MG63 (cell line): ENCODE data around the gene PAX3. TPM values are rescaled to one million over a fixed set of nuclear protein-coding genes. Genes with fewer than 3 reads are reported as not detected.

ENCODE experiments used
- DNase-seq: peaks from one replicate; pipeline ENCODE4 v3.0.0-alpha.2; 2020
- H3K27me3 ChIP-seq: fragments of 250-450 bp; sonication (Bioruptor Pico); 2 replicates; pipeline ENCODE4 v1.5.1; 2020; ENCODE audit warnings: mild to moderate bottlenecking, moderate library complexity
- H3K36me3 ChIP-seq: fragments of 250-450 bp; sonication (Bioruptor Pico); 2 replicates; pipeline ENCODE4 v1.5.1; 2020; ENCODE audit warnings: mild to moderate bottlenecking, moderate library complexity
- H3K4me3 ChIP-seq: fragments of 250-450 bp; sonication (Bioruptor Pico); 2 replicates; pipeline ENCODE4 v1.5.1; 2020; ENCODE audit warnings: mild to moderate bottlenecking, moderate library complexity
- H3K9me3 ChIP-seq: fragments of 250-450 bp; sonication (Bioruptor Pico); 2 replicates; pipeline ENCODE4 v1.5.1; 2020; ENCODE audit warnings: mild to moderate bottlenecking, moderate library complexity
- total RNA-seq: library from RNA; depleted of rRNA; stranded (reverse); fragments of >200 nt; shearing (Covaris generic); gene quantifications from 2 replicates; pipeline ENCODE4 v1.2.3, GENCODE V29; 2014; ENCODE audit warnings: low replicate concordance

PAX3 gene
- total RNA-seq, 1 experiment from 2014 or later: 9.4 TPM

DNA sequence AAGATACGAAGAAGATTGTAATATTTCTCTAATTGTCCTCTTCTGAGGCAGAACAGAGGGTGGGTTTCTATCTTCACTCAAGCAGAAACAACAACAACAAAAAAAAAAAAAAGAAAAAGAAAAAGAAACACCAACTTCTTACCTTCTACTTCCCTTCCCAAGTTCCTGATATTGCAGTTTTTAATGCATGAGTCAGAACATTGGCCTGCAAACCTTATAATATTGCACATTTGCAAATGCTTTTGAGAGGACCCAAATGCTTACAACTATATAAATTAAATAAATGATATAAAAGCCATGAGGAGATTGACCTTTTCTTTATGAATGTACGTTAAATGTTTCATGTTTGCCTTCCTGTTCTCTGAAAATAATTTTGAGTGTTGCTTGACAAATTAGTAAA lies 37.3 kb downstream of the PAX3 start:
- H3K9me3 ChIP-seq: no peaks in the 10 kb centered on the region
- no peak for DNase-seq
- no peaks in the 10 kb centered on the region for H3K27me3 ChIP-seq
- H3K4me3 ChIP-seq: no peak overlapping the region
- H3K36me3 ChIP-seq: peaks cover 5% of the 10 kb centered on the region

DNA sequence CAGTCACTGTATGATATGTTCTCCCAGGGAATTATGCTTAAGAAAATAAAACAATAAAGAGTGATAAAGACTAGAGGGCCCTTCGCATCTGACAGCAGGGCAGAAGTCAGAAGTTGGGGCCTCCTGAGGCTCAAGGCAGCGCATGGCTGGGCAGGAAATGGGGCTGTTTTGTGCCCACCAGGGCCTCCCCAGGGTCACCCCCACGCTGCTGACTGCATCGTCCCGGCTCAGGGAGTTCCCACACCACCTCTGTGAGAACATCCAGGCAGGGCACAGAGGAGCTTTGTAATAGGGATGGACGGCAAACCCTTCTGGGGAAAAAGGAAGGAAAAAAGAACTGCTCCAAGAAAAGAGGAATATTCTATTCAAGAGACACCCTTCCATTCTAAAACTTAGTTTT lies 41.2 kb downstream of the PAX3 start:
- no peak for DNase-seq
- Histone ChIP-seq H3K36me3 (no peaks in the 10 kb centered on the region; the same call in 1 of the 2 replicates), H3K4me3 (no peak overlapping the region), H3K9me3 (no peaks in the 10 kb centered on the region), H3K27me3 (no peaks in the 10 kb centered on the region)

DNA sequence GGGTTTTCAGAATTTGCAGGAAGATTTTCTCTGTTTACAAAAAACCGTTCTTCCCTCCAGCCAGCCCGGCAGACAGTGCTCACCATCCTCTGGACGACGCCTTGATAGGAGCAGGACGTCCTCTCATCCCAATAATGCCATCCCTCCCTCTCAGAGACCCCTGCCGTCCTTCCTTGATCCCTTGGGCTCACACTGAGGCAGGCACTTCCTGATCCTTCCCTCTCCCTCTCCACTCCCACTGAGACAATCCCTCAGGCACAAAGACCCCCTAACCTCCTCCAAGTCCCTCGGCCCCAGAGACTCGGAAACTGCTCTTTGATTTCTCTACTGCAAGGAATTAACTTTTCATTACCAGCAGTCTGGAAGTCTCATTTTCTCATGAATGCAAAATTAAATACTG lies 42.5 kb downstream of the PAX3 start:
- H3K9me3 ChIP-seq: no peaks in the 10 kb centered on the region
- DNase-seq: no peak
- H3K27me3 ChIP-seq: no peaks in the 10 kb centered on the region
- H3K36me3 ChIP-seq: no peaks in the 10 kb centered on the region; the same call in 1 of the 2 replicates
- H3K4me3 ChIP-seq: no peak overlapping the region

DNA sequence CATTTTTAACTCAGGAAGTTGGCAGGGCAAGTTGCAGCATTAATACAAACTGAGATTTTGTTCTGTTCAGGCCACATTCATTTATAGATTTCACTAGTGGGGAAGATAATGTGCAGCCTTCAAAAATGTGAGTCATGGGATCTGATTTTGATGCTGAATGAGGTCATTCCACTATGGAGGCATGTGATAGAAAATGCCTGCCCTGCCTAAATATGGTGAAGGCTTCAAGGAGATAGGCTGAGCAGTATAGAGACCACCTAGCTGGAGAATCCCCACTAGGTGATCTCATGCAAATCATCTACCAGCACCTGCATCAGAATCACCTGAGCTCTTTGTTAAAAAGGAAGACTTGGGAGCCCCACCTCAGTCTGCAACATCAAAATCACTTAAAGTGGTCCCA lies 43.7 kb downstream of the PAX3 start:
- Histone ChIP-seq H3K9me3 (no peaks in the 10 kb centered on the region), H3K36me3 (no peaks in the 10 kb centered on the region; the same call in 1 of the 2 replicates), H3K4me3 (no peak overlapping the region), H3K27me3 (no peaks in the 10 kb centered on the region)
- DNase-seq: no peak

DNA sequence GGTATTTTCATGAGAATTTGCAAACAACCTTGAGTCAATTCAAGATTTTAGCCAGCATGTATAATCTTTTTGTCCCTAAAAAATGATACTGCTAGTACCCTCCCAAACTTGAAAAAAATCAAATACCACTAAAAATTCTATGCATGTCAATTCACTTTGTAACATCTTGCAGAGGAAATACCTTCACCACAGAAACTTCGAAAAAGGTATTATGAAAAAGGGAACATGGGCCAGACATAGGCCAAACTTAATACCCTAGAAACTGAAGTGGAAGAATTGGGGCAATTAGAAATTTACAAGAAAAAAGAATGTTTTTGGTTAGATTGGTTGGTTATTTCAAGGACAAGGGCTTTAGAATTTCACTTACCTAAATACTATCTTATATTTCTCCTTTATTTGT lies 48.5 kb downstream of the PAX3 start:
- Histone ChIP-seq H3K36me3 (no peaks in the 10 kb centered on the region), H3K9me3 (no peaks in the 10 kb centered on the region), H3K4me3 (no peak overlapping the region), H3K27me3 (no peaks in the 10 kb centered on the region)
- DNase-seq: no peak

DNA sequence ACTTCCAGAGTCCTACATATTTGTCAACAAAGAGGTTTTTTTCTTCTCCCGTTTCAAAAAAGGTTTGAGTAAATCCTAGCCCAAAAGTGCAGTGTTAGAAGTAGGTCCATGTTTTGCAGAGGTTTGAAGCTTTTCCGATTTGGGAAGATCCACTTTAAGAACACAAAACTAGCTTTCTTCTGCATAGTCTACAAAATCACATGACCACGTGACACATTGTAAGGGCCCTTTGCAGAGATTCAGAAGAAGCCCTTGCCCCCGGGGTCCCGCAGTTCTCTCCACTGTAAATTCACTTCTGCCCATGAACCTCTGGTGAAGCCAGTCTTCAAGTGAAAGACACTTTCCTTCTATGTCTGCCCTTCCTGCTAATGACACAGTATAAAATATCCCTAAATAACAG lies 49.4 kb downstream of the PAX3 start:
- Histone ChIP-seq H3K4me3 (no peak overlapping the region), H3K9me3 (no peaks in the 10 kb centered on the region), H3K27me3 (no peaks in the 10 kb centered on the region), H3K36me3 (no peaks in the 10 kb centered on the region)
- DNase-seq: no peak

DNA sequence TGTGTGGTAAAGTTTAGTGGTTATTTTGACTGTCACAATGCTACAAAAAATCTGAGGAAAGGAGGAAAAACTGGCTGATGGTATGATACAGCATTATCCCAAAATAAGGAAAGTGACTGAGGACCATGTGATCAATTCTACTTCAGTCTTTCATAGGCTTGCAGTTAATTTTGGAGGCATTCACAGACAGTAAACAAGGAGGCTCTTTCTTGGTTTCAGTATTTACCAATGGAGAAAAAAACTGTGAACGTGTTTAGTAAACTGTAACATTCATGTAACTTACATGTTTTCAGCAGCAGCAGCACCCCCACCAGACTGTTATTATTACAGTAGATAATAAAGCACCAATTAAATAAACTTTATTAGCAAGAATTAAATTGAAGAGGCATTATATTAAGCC lies 50.0 kb downstream of the PAX3 start:
- H3K27me3 ChIP-seq: no peaks in the 10 kb centered on the region
- no peaks in the 10 kb centered on the region for H3K9me3 ChIP-seq
- no peak overlapping the region for H3K4me3 ChIP-seq
- no peaks in the 10 kb centered on the region for H3K36me3 ChIP-seq
- no peak for DNase-seq

DNA sequence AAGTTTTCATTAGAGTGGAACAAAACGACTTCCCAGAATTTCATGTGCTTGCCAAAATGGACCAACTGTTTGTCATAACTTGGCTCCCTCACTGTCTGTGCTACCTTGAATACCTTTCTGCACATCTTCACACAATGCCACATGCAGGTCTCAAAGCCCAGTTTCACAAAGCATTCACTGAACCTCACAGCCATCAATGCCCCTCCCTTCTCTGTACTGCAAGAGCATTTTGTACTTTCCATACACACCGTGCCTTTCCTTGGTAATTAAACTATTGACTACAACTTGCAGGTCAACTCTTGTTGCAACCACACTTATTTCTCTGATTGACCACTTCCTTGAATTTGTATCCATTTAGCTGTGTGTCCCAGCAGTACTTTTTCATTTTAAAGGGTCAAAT lies 50.5 kb downstream of the PAX3 start:
- Histone ChIP-seq H3K9me3 (no peaks in the 10 kb centered on the region), H3K4me3 (no peak overlapping the region), H3K27me3 (no peaks in the 10 kb centered on the region), H3K36me3 (no peaks in the 10 kb centered on the region)
- no peak for DNase-seq

DNA sequence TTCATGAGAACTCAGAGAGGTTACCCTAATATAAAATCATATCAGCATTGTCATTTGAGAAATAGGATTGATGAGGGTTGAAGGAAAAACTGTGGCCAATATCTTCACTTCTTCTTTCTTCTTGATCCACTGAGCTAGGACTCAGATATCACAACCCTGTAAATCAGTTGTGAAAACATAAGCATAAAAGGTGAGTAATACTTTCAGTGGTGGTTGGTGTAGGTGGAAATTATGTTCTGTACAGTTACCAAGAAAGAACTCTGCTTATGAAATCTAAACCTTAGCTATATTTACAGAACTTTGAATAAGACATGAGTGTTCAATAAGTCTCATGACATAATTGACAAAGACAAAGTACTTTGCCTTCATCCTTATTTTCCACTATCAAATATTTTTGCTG lies 56.3 kb downstream of the PAX3 start:
- H3K27me3 ChIP-seq: no peaks in the 10 kb centered on the region
- no peak for DNase-seq
- no peaks in the 10 kb centered on the region for H3K9me3 ChIP-seq
- peaks cover 3% of the 10 kb centered on the region; the same call in 1 of the 2 replicates for H3K36me3 ChIP-seq
- no peak overlapping the region for H3K4me3 ChIP-seq

DNA sequence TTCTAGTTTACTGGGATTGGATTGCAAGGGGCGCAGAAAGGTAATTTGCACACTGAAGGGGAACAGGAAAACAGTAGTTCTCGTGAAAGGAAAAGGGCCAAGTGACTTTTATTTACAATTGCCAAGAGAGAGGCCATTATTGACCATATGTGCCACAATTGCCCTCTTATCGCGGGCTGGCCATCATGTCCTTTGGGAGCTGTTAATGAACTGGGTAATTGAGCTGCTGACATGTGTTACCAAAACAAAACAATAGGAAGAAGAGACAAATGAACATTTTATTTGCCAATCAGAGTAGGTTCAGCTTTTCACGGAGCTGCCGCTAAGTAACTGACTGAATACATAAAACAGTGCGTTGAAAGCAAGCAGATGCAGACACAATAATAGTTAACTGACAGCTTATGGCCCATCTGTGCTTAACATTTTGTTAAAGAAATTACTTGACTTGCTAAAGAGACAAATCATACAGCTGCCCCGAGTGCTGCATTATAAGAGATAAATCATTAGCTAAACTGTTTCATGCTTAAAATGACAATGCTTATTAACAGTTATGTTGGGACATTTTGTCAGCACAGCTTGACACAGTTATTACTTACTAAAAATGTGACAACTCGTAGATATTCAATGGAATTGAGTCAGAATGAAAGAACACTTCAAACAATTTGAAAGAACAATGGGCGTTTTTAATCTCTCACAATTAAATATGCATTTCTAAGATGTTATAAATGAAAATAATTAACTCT lies 57.5 kb downstream of the PAX3 start:
- no peak overlapping the region for H3K4me3 ChIP-seq
- no peak for DNase-seq
- peaks cover 3% of the 10 kb centered on the region; the same call in 1 of the 2 replicates for H3K36me3 ChIP-seq
- no peaks in the 10 kb centered on the region for H3K27me3 ChIP-seq
- no peaks in the 10 kb centered on the region for H3K9me3 ChIP-seq

DNA sequence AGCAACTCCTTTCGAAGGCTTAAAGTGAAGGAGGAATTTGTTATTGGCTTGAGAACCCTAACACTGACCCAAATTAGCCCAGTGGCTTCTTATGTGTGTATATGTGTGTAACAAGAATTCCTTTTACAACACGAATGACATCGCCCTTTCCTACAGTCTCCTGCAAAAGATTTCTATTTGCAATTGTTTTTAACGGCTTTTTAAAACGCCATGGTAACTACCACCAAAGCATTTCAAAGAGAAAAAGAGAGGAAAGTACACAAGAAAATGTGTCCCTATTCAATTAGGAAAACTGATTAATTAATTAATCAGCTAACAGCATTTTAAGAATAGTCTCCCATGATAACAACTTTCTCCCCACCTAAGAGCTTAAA lies 58.1 kb downstream of the PAX3 start:
- no peaks in the 10 kb centered on the region for H3K9me3 ChIP-seq
- H3K36me3 ChIP-seq: peaks cover 3% of the 10 kb centered on the region; the same call in 1 of the 2 replicates
- no peaks in the 10 kb centered on the region for H3K27me3 ChIP-seq
- DNase-seq: no peak
- no peak overlapping the region for H3K4me3 ChIP-seq

DNA sequence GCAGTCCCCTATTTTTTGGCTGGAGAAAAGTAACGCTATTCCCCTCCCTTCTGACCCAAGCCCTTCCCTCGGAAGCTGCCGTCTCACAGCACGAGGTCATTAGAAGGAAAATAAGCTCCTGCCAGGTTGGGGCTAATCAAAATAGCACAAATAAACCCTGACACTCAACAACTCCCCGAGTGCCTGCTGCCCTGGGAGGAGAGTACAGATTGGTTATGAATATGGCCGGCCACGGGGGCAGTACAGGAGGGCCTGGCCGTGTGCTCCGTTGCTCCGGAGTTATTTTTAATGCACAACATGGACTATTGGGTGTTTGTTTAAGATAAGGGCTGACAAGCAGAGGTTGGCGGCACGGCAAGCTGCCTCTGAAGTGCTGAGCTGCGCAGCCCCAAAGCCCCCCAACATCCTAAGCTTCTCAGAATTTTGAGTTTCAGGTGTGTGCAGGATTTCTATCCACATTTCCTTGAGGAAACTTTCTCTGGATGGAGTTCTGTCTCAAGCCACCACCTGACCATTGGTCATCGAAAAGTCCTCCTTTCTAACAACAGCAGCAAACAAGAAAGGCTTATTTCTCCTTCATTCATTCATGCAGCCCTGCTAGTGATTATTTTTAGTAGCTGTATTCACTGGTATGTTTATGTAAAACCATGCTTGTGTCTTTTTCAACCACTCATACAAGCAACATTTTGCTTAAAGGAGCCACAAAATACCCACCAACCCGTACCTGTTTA lies 58.7 kb downstream of the PAX3 start:
- Histone ChIP-seq H3K36me3 (peaks cover 3% of the 10 kb centered on the region; the same call in 1 of the 2 replicates), H3K4me3 (no peak overlapping the region), H3K27me3 (no peaks in the 10 kb centered on the region), H3K9me3 (no peaks in the 10 kb centered on the region)
- DNase-seq: no peak

DNA sequence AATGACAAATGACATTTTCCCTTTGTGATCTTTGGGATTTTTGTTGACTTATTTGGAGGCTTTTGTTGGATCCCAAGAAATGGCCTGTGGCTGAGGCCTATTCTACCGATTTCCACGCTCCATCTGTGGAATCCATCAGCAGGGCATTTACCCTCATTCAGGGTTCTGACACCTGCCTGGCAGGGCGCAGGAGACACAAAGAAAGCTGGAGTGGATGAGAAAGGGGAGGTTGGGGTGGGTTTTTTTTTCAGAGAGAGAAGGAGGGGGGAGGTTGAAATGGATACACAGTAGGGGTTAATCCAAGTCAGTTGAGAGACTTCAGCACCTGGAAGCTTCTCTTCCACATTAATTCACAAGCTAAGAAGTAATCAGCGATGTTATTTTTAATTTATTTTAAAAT lies 59.7 kb downstream of the PAX3 start:
- no peak for DNase-seq
- Histone ChIP-seq H3K4me3 (no peak overlapping the region), H3K27me3 (no peaks in the 10 kb centered on the region), H3K36me3 (peaks cover 3% of the 10 kb centered on the region; the same call in 1 of the 2 replicates), H3K9me3 (no peaks in the 10 kb centered on the region)

DNA sequence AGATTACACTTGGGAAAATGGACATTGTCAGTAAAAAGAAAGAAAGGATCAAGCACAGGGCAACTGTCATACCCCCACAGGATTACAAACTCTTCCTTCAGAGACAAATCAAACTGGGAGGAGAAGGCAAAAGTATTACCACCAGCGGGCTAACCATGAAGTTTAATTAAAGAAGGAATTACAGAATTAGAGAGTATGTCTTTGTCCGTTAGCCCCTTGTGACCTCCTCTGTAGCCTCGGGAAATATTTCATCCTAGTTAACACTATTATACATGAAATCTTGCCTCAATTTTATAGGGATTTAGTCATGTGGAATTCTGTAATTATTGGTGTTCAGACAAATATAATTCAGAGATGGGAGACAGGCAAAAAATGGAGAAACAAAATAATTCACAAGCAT lies 60.7 kb downstream of the PAX3 start:
- H3K4me3 ChIP-seq: no peak overlapping the region
- H3K36me3 ChIP-seq: peaks cover 3% of the 10 kb centered on the region; the same call in 1 of the 2 replicates
- H3K9me3 ChIP-seq: no peaks in the 10 kb centered on the region
- DNase-seq: no peak
- H3K27me3 ChIP-seq: no peaks in the 10 kb centered on the region

DNA sequence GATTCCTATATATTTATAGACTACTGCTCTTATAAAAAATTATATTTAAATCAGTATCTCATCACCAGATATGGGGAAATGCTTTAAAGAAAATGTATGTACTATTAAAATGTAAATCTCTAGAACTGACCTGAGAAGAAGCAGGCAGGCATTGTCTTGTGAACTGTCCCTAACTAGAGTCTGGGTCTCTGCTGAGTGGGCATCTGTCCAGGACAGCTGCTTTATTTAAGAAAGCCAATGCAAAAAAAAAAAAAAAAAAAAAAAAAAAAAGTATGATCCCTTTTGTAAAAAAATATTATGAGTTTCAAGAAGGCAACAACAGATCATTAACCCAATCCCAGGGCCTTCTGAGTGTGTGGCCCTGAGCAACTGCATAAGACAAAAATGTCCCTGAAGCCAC lies 66.0 kb downstream of the PAX3 start:
- no peak for DNase-seq
- Histone ChIP-seq H3K36me3 (peaks cover 12% of the 10 kb centered on the region), H3K9me3 (no peaks in the 10 kb centered on the region), H3K4me3 (no peak overlapping the region), H3K27me3 (no peaks in the 10 kb centered on the region)

DNA sequence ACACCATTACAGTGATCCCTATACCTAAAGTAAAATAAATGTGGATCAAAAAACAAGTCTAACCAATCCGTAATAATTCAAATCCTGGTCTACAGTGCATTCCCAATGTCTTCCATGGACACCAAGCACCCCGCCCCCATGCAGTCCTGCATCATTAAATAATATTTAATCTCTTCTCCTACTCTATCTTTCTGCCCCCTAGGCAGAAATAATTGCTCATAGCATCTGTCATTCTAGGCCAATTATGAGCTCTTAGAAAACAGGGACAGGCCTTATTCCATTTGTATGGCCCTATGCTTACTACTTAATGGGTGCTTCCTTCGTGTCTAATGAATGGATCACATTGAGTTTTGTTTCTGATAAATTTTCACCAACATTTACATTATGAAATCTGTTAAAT lies 66.4 kb downstream of the PAX3 start:
- no peak for DNase-seq
- Histone ChIP-seq H3K9me3 (no peaks in the 10 kb centered on the region), H3K36me3 (peaks cover 12% of the 10 kb centered on the region), H3K4me3 (no peak overlapping the region), H3K27me3 (no peaks in the 10 kb centered on the region)

DNA sequence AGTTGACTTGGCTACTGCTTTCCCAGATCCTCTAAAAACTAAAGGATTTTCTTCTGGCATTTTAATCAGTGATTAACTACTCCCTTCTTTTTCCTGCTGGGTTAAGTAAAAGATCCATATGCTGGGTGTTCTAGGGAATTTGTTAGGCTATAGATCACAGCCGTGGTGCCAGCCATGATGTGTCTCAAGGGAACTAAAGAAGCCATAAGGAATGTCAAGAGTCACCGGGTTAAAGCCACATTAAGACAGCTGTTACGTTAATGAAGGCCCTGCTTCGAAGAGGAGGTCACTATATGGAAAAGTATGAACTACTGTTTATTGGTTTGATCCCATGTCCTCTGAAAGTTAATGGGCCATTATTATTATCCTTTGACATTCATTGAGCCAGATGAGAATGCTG lies 70.7 kb downstream of the PAX3 start:
- no peaks in the 10 kb centered on the region for H3K9me3 ChIP-seq

DNA sequence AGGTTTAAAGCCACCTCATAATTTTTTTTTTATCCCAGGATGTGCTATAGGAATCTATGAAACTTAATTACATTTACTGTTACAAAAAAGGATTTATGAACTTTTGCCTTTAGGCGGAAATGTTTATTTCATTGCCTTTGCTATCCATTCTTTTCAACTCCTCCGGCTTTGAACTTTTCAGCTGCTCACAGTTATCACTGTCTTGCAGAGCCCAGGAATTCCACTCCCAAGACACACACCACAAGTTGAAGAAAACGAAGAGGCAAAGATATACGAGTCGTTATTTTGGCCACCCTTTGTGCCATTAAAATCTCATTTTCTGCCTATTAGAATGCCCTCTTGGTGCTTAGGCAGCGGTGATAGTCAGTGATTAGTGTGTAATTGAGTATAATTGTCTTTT lies 80.0 kb downstream of the PAX3 start:
- H3K36me3 ChIP-seq: peaks cover 16% of the 10 kb centered on the region
- H3K27me3 ChIP-seq: no peaks in the 10 kb centered on the region
- H3K4me3 ChIP-seq: no peak overlapping the region
- DNase-seq: no peak
- H3K9me3 ChIP-seq: no peaks in the 10 kb centered on the region

More for the DNA sequence above, 70.7 kb downstream of the PAX3 start:
- Histone ChIP-seq H3K4me3 (no peak overlapping the region), H3K27me3 (no peaks in the 10 kb centered on the region), H3K36me3 (peaks cover 12% of the 10 kb centered on the region)
- no peak for DNase-seq
